ENCODE measurements around the gene ATXN1.

The ATXN1 gene

DNA sequence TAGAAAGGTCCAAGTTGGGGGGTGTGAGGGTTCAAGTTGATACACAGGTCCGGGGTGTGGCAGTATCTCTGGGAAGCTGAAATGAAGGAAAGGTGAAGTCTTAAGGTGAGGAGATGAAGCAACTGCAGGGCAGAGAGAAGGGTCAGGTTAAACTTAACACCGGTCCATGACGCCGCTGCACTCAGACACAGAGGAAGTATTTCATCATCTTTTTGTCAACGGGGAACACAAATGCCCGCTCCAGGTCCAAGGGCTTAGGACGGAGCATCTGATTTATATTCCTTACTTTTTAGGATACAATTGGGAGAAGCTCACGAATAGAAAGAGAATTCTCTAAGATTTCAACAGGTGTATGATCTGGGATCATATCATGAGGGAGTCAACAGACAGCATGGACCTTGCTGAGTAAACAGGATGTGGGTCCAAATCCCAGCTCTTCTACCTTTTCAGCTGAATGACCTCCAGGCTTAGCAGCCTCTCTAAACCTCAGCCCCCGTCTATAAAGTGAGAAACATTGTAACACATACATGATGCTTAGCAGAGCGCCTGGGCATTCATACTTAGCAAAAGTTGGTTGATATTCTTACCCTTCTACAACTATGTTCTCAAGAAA lies 197.5 kb downstream of the ATXN1 start:
- TF ChIP-seq TSHZ2 (CRISPR knock-in tag; IDR thresholded peaks at IDR 0.05), result no peak
- TF ChIP-seq CSRNP3 (CRISPR knock-in tag; IDR thresholded peaks at IDR 0.05), result no peak
- TF ChIP-seq ZFP30 (CRISPR knock-in tag; IDR thresholded peaks at IDR 0.05), result no peak
- TF ChIP-seq ZC3H10 (CRISPR knock-in tag; IDR thresholded peaks at IDR 0.05), result no peak
- TF ChIP-seq, protein P1, sequence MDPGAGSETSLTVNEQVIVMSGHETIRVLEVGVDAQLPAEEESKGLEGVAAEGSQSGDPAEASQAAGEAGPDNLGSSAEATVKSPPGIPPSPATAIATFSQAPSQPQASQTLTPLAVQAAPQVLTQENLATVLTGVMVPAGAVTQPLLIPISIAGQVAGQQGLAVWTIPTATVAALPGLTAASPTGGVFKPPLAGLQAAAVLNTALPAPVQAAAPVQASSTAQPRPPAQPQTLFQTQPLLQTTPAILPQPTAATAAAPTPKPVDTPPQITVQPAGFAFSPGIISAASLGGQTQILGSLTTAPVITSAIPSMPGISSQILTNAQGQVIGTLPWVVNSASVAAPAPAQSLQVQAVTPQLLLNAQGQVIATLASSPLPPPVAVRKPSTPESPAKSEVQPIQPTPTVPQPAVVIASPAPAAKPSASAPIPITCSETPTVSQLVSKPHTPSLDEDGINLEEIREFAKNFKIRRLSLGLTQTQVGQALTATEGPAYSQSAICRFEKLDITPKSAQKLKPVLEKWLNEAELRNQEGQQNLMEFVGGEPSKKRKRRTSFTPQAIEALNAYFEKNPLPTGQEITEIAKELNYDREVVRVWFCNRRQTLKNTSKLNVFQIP (CRISPR knock-in tag; IDR thresholded peaks at IDR 0.05; ENCODE audit: borderline replicate concordance, low read depth), result no peak
- no peak for TF ChIP-seq ZNF8 (CRISPR knock-in tag; IDR thresholded peaks at IDR 0.05)
- no peak for TF ChIP-seq ZFP3 (CRISPR knock-in tag; IDR thresholded peaks at IDR 0.05)
- no peak for TF ChIP-seq TOX (CRISPR knock-in tag; IDR thresholded peaks at IDR 0.05; ENCODE audit: borderline replicate concordance)
- TF ChIP-seq TCF4 (CRISPR knock-in tag; IDR thresholded peaks at IDR 0.05; ENCODE audit: borderline replicate concordance), result no peak
- TF ChIP-seq PPARA (CRISPR knock-in tag; IDR thresholded peaks at IDR 0.05; ENCODE audit: borderline replicate concordance), result no peak
- TF ChIP-seq CSDC2 (CRISPR knock-in tag; IDR thresholded peaks at IDR 0.05), result no peak
- TF ChIP-seq GLIS3 (CRISPR knock-in tag; IDR thresholded peaks at IDR 0.05), result no peak
- TF ChIP-seq RARB (CRISPR knock-in tag; IDR thresholded peaks at IDR 0.05), result no peak
- TF ChIP-seq ARNTL (CRISPR knock-in tag; IDR thresholded peaks at IDR 0.05; ENCODE audit: borderline replicate concordance, low read depth), result no peak
- no peak for TF ChIP-seq ISL1 (CRISPR knock-in tag; IDR thresholded peaks at IDR 0.05)
- no peak for TF ChIP-seq SNAI2 (CRISPR knock-in tag; IDR thresholded peaks at IDR 0.05)
- TF ChIP-seq ZNF565 (CRISPR knock-in tag; conservative IDR thresholded peaks at IDR 0.05; ENCODE audit: low read depth), result no peak

DNA sequence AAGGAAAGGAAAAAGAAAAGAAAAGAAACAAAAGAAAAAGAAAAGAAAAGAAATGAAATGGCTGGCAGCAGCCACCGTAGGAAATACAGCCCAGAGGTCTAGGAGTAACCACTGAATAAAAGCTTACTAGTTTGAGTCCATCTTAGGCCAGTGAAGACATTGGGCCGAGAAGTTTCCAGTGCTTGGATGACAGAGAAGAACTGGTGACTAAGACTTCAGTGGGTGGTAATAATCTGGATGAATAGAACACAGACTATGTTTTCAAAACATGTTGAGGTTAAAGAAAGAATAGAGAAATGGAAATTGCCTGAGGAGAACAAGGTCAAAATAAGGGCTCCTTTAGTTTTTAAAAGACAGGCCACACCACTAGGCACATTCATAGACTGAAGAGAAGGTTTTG lies 198.8 kb downstream of the ATXN1 start:
- no peak for TF ChIP-seq ISL1 (CRISPR knock-in tag; IDR thresholded peaks at IDR 0.05)
- TF ChIP-seq TOX (CRISPR knock-in tag; IDR thresholded peaks at IDR 0.05; ENCODE audit: borderline replicate concordance), result no peak
- no peak for TF ChIP-seq TSHZ2 (CRISPR knock-in tag; IDR thresholded peaks at IDR 0.05)
- TF ChIP-seq SNAI2 (CRISPR knock-in tag; IDR thresholded peaks at IDR 0.05), result no peak
- no peak for TF ChIP-seq ESRRG (CRISPR knock-in tag; IDR thresholded peaks at IDR 0.05)
- TF ChIP-seq ZFP30 (CRISPR knock-in tag; IDR thresholded peaks at IDR 0.05), result no peak
- TF ChIP-seq ZC3H10 (CRISPR knock-in tag; IDR thresholded peaks at IDR 0.05), result no peak
- no peak for TF ChIP-seq RARB (CRISPR knock-in tag; IDR thresholded peaks at IDR 0.05)
- TF ChIP-seq, protein P2, sequence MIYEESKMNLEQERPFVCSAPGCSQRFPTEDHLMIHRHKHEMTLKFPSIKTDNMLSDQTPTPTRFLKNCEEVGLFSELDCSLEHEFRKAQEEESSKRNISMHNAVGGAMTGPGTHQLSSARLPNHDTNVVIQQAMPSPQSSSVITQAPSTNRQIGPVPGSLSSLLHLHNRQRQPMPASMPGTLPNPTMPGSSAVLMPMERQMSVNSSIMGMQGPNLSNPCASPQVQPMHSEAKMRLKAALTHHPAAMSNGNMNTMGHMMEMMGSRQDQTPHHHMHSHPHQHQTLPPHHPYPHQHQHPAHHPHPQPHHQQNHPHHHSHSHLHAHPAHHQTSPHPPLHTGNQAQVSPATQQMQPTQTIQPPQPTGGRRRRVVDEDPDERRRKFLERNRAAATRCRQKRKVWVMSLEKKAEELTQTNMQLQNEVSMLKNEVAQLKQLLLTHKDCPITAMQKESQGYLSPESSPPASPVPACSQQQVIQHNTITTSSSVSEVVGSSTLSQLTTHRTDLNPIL (CRISPR knock-in tag; IDR thresholded peaks at IDR 0.05; ENCODE audit: low read depth), result no peak
- TF ChIP-seq CSDC2 (CRISPR knock-in tag; IDR thresholded peaks at IDR 0.05), result no peak
- TF ChIP-seq CSRNP3 (CRISPR knock-in tag; IDR thresholded peaks at IDR 0.05), result no peak
- TF ChIP-seq ZNF565 (CRISPR knock-in tag; conservative IDR thresholded peaks at IDR 0.05; ENCODE audit: low read depth), result no peak
- no peak for TF ChIP-seq ARNTL (CRISPR knock-in tag; IDR thresholded peaks at IDR 0.05; ENCODE audit: borderline replicate concordance, low read depth)
- TF ChIP-seq ZNF70 (CRISPR knock-in tag; IDR thresholded peaks at IDR 0.05), result no peak
- no peak for ATAC-seq

More for the DNA sequence above, 197.5 kb downstream of the ATXN1 start:
- no peak for ATAC-seq
